HG03342 (cell line): ENCODE data around the gene ACSS1.

Experiments used
- ATAC-seq: cut with Tn5 transposase; IDR thresholded peaks from one replicate; pipeline ENCODE4 v1.9.1; 2021; ENCODE audit warnings: mild to moderate bottlenecking, moderate library complexity; ENCODE audit not compliant: unreplicated experiment

The ACSS1 gene

DNA sequence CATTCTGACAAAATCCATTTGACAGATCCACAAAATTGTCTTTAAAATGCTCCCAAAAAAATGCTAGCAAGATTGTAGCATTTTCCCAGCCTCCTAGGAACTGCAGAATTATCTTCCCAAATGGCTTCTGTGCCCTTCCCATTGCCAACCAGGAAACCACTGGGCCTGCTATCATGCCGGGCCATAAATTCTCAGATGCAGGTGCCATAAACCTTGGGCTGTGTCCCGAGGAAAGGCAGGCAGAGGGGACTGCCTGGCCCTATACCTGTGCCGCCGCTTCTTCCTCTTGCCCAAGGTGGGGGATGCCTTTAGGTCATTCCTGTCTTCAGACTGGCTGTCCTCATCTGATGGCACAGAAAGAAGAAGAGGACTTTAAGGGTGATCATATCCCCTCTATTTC, 21.2 kb upstream of the ACSS1 start:
- no peak for ATAC-seq

DNA sequence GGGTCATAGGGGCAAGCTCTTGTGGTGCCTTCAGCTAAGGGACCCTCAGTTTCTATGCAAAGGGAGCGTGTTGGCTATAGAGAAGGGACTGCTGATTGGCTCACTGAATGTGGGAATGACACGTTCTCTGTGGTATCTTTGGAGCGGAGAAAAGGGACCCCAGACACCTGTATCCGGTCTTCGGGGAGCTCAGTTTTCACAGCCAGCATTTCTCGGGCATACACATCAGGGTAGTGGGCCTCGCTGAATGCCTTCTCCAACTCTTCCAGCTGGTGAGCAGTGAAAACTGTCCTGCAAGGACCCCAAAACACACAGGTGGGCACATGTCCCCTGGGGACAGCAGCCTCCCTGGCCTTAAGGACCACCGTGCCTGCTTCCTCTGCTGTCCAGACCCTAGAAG, 20.7 kb upstream of the ACSS1 start:
- no peak for ATAC-seq

DNA sequence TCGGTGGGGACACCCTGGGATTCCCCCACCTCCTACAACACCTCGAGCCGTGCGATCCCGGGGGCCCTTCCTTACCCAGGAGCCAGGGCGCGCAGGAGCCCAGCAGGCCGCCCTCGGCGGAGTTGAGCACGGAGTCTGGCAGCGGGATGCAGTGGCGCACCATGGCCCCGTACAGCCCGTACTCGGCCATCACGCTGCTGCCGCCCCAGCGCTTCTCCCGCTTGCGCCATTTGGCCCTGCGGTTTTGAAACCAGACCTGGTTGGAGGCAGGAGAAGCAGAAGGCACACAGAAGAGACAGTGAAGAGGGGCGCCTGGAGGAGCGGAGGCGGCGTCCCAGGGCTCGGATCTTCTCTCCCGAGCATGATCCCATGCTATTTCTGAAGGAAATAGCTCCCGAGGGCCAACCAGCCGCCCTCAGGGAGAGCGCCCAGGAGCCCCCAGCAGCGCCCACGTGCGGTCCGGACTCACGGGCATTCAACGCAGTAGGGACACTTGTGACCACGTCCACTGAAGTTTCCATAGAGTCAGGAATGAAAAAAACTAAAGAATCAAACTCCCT, 19.8 kb upstream of the ACSS1 start:
- ATAC-seq = no peak

DNA sequence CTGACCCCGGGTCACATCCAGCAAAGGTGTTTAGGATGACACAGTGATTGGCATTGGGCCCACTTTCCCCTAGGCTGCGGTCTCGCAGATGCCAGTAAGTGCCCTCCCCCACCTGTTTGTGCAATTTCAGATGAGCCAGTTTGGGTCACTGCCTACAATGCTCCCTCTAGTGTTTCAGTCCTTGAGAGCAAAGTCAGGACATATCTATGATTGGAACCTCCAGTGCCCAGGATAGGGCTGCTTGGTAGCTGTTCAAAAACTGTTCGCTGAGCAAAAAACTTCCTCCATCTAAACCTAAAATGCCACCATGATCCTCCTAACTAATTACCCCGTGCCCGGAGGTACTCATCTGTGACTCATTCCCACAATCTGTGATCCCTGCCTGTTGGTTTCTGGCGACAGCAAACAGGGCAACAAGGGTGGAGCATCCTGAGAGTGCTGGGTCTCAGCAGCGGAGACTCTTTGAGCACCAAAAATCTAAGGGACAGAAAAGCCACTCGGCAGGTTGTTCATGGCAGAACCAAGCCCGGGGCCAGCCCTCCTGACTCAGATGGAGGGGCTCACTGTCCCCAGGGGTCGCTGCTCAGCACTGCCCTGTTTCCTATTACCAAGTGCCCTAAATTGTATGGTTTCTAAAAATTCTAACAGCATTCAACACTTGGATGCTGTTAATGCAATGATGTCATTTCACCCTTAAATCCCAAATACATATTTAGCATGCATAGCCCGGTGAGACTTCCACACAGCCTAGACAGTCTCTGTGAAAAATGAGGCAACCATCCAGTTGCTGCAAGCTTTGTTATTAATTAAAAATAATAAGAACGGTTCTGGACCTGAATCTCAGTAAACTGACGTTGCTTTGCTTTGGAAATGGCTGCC, 19.0 kb upstream of the ACSS1 start:
- no peak for ATAC-seq

DNA sequence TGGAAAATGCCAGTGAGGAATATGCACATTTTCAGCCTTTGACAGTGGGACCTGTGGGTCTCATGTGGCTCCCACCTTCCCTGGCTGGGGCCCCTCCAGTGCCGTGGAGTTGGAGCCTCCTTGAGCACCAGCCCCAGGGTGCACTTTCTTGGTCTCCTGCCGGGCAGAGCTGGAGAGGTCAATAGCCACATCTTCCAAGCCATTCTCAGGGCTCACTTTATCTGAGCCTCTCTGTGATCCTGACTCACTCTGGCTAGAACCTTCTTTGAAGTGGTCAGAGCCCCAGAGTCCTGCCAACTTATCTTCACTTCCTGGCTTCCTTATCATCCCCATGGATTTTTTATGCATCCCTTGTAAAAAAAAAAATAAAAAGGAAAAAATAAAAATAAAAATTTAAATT, 18.3 kb upstream of the ACSS1 start:
- no peak for ATAC-seq

DNA sequence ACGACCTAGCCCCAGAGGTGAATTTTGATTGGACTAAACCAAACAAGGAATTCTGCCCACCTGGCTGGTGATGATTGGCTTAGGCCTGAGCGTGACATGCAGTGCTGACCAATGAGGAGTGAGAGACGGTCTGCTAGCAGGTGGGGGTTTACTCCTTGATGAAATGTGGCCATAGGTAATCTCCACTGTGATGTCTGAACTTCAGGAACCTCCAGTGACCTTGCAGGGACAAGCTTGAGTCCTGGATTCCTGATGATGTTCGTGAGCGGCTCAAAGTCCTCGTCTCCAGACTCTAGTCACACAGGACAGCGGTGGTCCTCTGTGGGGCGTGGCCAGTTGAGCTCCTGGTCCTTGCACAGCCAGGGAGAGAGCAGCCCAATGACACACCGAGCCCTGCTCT, 15.6 kb upstream of the ACSS1 start:
- no peak for ATAC-seq

DNA sequence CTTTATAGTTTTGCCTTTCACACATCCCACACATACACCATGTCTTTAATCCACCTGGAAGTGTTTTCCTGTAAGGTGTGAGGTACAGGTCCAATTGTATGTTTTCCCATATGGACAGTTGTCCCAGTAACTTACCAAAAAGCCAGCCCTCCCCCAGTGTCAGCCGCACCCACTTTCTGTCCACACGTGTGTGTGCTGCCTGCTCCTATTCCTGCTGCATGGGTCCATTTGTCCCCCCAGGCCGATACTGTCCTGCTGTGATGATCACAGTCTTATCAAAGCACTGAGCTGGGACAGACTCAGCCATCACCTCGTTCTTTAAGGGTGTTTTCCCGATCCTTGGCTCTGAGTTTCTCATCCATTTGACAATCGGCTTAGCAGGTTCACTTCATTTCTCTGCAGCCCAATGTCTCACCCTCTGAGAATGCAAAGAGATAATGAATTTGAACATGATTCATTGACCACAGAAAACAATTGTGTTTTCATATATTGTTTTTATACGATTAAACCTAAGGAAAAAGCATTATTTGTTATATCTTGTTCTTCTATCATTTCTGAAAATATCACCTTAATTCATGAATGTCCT, 14.4 kb upstream of the ACSS1 start:
- ATAC-seq = no peak

DNA sequence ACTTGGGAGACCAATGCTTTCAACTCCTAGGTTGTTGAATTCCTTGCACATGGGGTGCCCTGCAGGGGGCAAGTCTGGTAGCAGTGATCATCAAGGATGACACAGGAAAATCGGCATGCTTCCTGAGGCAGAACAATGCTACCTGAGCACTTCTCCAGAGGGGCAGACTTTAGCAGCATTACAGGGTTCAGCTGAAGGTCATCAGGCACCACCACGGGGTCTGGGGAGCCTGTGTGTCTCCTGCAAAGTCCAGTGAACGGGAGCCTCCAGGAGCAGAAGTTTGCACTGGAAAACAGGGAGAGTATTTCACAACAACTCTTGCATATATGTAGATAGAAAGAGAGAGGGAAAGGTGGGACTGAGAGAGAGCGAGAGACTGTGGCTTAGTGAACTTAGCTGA, 13.8 kb upstream of the ACSS1 start:
- ATAC-seq = no peak

DNA sequence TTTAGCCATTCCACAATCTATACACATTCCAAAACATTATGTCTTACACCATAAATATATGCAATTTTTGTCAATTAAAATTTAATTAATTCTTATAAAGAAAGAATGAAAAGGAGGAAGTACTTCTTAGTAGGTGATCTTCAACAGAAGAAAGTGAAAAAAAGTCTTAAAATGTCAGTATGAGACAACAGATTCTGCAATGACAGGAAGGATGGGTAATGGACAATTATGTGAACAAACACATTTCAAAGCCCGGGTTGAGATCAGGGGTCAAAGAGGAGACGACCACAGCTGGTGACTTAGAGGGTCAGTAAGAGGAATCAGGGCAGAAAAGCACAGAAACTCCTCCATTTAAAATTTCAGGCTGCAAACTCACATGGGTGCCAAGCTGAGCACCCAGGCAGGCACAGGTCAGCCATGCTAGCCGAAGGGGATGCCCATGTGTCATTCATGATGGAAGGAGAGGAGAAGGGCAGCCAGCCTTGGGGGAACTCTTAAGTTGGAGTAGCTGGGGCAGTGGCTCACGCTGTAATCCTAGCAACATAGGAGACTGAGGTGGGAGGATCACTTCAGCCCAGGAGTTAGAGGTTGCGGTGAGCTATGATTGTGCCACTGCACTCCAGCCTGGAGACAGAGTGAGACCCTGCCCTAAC, 13.0 kb upstream of the ACSS1 start:
- no peak for ATAC-seq

DNA sequence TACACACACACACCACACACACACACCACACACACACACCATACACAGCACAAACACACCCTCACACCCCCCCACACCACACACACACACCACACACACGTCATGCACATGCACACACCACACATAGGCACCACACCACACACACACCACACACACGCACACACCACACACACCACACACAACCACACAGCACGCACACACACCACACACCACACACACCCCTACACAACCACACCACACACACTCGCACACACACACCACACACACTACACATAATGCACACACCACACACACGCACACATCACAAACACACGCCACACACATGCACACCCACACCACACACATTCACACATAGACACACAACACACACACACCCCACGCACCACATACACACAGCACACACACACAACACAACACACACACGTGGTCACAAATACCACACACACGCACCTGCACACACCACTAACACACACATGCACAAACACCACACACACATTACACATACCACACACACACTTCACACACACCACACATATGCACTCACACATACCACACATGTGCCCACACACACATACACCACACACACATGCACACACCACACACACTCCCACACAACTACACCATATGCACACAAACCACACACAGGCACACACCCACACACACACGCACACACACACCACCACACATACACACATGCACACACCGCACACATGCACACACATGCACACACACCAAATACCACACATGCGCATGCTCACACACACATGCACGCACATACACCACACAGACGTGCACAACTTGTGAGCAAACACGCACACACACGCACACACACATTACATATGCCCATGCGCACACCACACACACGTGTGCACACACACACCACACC, 9.4 kb upstream of the ACSS1 start:
- no peak for ATAC-seq

DNA sequence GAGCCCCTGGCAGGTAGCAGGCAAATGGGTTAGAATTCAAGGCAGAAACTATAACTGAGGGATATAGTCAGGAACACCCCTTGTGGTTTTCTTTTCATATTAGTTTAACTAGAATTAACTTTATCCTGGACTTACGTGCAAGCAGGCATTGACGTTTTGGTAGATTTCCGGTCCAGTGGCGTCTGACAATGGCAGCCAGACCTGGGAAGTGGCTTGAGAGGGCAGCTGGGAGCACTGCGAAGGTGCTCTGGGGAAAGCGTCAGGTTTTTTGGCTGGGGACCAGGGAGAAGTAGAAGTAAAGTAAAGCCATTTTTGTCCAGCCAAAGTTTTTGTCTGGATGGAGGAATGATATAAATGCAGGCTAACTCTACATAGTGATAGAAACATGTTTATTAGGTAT, 8.4 kb upstream of the ACSS1 start:
- no peak for ATAC-seq

DNA sequence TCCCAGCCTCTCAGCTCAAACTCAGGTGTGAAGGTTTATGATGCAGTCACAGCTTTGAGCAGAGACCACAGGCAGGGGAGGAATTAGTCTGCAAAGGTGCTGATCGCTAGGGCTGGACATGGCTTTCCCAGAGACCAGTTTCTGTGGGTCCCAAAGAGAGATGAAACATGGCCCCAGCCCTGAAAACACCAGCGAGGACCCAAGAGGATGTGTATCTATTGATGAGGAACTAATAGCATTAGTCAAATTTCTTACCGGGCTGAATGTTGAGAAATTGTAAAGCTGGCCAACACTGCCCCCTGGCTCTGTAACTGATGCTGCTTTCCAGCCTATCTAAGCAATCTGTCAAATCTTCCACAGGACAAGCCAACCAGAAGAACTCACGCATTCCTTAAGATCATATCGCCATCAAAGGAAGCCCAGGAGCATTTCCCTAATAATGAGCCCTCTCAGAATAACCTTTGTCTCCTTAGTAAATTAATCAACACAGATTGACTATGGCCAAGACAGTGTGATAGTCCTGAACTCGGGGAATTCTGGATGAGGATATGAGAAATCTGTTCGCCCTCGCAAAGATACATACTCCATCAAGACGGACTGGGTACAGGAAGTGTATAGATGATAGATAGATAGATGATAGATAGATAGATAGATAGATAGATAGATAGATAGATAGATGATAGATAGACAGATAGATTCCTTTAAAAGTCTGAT, 7.8 kb upstream of the ACSS1 start:
- peak; percentile 76 for ATAC-seq

DNA sequence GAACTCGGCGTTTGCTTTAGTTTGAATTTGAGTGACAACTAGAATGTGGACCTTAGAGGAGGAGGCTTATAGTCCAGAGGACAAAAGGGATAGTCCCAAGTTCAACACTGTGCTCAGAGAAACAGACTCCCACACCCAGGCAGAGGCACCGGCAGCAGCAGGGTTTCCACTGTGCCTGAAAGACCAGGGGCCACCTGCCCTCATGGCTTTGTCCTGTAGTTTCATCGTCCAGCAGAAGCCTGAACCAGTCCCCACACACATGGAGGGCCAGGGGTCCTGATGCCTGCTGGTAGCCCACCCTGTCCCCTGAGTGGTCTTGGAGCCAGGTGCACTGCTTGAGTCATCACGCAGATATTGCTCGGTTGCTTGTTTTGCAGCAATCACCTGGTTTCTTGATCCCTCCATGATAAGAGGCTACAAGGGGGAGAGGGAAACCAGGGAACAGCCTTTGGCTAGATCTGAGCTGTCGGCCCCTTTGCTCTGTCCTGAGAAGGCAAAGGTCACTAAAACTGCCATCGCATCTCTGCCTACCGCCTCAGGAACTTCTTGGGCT, 7.2 kb upstream of the ACSS1 start:
- no peak for ATAC-seq

DNA sequence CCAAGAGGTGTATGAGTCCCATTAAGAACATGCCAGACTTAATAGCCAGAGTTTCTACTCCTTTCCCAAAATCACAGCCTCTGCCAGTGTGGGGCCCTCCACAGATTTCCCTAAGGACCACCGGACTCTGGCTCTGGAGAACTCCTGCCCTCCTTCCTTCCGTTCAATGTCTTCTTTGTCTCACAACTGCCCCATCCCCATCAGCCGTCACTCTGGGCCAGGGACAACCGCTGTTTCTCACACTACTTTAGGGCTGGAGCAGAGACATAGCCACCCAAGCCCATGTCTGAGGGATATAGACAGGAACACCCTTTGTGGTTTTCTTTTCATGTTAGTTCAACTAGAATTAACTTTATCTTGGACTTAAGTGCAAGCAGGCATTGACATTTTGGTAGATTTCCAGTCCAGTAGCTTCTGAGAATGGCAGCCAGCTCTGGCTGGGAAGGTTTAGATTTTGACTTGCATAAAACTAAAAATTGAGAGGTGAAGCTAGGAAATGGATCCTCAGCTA, 6.7 kb upstream of the ACSS1 start:
- no peak for ATAC-seq

DNA sequence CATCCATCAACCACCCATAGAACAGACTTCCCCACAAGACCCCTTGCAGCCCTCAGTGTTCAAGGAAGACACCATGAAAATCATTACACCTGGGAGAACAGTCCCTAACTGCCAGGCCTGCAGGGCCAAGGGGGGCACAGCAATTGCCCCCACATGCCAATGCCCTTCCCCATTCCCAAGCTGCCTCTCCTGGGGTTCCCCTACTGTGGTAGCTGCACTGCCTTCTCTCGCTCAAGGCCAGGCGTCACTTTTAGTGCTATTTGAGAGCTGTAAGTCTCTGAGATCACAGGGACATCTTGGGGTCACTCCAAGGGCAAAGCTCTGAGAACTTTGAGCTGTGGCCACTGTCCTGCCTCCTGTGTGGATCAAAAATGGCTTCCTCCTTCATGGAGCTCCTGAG, 6.0 kb upstream of the ACSS1 start:
- no peak for ATAC-seq

DNA sequence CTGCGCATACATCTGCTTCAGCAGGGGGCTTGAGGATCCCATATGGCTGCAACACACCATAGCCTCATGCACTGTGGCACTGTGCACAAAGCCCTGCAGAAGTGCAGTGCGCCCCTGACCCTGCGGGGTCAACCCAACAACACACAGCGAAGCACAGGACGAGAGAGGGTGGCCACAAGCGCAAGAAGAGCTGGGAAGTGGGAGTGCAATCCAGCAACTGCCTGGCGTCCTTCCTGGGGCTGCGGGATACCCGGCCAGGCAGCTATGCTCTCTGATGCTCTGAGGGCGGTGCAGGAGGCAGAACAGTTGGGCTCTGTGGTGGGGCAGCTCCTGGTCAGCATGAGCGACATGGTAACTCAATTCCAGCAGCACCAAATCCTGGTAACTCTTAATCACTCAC, 5.6 kb upstream of the ACSS1 start:
- no peak for ATAC-seq

DNA sequence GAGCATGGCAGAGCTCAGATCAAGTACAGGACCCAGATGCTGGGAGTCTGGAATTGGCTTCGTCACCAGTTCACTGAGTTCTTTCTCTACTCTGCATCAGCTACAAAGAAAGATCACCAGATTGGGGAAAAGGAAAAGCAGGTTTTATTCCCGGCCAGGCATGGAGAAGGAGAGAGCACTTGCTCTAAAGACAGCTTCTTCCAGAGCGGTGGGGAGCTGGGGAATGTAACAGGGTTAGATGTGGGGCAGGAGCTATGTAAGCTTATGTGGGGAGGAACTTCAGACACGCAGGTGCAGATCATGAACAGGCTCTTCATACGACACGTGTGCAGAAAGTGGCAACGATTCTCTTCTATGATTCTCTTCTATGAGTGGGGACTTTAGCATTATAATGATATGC, 4.9 kb upstream of the ACSS1 start:
- no peak for ATAC-seq

DNA sequence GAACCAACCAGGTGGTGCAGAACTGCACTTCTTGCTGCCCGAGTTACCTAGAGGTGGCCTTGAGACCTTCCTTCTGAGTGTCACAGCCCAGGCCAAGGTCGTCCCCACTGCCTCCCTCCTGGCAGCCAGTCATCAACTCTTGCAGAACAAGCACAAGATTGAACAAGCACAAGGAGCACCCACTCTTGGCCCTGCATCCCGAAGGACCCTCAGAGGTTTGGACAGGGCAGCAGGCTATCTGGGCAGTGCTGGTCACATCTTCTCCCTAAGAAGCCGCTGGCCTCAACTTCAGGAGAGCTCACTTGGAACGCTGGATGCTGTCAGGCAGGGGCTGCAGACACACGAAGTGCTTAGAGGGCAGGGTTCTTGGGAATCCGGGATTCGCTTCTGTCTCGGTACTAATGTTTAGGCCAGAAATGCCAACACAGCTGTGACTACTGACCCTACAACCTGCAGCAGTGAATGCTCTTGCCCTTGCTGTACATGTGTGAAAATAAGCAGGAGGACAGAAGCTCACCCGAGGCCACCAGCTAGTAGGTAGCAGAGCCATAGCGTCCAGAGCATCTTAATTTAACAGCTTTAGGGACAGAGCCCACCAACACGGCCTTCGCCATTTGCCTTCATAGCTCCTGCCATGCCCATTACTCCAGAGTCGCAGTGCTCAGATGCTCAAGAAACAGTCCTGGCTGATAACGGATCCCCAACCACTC, 4.0 kb upstream of the ACSS1 start:
- ATAC-seq = no peak
